ENCODE data around the gene TOP2B.

DNA sequence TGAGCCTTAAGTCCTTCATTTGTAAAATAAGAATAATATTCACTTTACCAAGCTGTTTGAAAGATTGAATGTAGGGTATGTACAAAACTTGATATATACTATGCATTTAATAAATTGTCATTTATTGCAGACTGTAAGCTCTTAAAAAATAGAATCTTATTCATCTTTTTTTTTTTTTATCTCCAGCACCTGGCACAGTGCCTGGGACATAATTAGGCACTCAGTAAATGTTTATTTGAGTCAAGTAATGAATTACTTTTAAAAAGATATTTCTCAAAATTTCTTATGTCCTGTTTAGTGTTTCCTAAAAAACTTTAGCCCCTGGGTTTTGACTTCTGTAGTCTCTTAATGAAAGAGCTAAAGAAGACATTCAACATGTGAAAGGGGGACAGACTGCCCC is 71.7 kb downstream of the TOP2B start:
- TF ChIP-seq POLR2AphosphoS5 (IDR thresholded peaks at IDR 0.05; ENCODE audit: low read depth): no peak
- TF ChIP-seq, protein P1, sequence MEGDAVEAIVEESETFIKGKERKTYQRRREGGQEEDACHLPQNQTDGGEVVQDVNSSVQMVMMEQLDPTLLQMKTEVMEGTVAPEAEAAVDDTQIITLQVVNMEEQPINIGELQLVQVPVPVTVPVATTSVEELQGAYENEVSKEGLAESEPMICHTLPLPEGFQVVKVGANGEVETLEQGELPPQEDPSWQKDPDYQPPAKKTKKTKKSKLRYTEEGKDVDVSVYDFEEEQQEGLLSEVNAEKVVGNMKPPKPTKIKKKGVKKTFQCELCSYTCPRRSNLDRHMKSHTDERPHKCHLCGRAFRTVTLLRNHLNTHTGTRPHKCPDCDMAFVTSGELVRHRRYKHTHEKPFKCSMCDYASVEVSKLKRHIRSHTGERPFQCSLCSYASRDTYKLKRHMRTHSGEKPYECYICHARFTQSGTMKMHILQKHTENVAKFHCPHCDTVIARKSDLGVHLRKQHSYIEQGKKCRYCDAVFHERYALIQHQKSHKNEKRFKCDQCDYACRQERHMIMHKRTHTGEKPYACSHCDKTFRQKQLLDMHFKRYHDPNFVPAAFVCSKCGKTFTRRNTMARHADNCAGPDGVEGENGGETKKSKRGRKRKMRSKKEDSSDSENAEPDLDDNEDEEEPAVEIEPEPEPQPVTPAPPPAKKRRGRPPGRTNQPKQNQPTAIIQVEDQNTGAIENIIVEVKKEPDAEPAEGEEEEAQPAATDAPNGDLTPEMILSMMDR (conservative IDR thresholded peaks at IDR 0.05; ENCODE audit: low read depth in 2 of 2): no peak
- TF ChIP-seq EZH2 (IDR thresholded peaks at IDR 0.05; ENCODE audit: low read depth, unreplicated experiment): no peak
- TF ChIP-seq EZH2phosphoT487 (IDR thresholded peaks at IDR 0.05; ENCODE audit: unreplicated experiment): no peak
- no peak for TF ChIP-seq JUNB (IDR thresholded peaks at IDR 0.05; ENCODE audit: unreplicated experiment)
- TF ChIP-seq, protein P2, sequence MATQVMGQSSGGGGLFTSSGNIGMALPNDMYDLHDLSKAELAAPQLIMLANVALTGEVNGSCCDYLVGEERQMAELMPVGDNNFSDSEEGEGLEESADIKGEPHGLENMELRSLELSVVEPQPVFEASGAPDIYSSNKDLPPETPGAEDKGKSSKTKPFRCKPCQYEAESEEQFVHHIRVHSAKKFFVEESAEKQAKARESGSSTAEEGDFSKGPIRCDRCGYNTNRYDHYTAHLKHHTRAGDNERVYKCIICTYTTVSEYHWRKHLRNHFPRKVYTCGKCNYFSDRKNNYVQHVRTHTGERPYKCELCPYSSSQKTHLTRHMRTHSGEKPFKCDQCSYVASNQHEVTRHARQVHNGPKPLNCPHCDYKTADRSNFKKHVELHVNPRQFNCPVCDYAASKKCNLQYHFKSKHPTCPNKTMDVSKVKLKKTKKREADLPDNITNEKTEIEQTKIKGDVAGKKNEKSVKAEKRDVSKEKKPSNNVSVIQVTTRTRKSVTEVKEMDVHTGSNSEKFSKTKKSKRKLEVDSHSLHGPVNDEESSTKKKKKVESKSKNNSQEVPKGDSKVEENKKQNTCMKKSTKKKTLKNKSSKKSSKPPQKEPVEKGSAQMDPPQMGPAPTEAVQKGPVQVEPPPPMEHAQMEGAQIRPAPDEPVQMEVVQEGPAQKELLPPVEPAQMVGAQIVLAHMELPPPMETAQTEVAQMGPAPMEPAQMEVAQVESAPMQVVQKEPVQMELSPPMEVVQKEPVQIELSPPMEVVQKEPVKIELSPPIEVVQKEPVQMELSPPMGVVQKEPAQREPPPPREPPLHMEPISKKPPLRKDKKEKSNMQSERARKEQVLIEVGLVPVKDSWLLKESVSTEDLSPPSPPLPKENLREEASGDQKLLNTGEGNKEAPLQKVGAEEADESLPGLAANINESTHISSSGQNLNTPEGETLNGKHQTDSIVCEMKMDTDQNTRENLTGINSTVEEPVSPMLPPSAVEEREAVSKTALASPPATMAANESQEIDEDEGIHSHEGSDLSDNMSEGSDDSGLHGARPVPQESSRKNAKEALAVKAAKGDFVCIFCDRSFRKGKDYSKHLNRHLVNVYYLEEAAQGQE (IDR thresholded peaks at IDR 0.05; ENCODE audit: unreplicated experiment): no peak
- no peak for TF ChIP-seq ZNF114 (CRISPR knock-in tag; IDR thresholded peaks at IDR 0.05)

Measured in GM23338 (cell line).